Progenitor cell of endocrine pancreas (in vitro differentiated cells): ENCODE results near the gene CHST1. TPM values are rescaled to one million over a fixed set of nuclear protein-coding genes. Genes with fewer than 3 reads are reported as not detected.

ENCODE experiments used
- DNase-seq: peaks from one replicate; pipeline ENCODE4 v3.0.0; 2021; ENCODE audit warnings: low spot score; ENCODE audit not compliant: unreplicated experiment
- H3K27ac Mint-ChIP-seq: 2 replicates; pipeline ENCODE4 v1.8.0; 2021; ENCODE audit warnings: mild to moderate bottlenecking, moderate library complexity, mixed read lengths
- H3K27me3 Mint-ChIP-seq: 2 replicates; pipeline ENCODE4 v1.8.0; 2021; ENCODE audit warnings: mixed read lengths
- H3K36me3 Mint-ChIP-seq: 2 replicates; pipeline ENCODE4 v1.8.0; 2022; ENCODE audit warnings: mixed read lengths; ENCODE audit not compliant: insufficient read depth
- H3K4me1 Mint-ChIP-seq: 2 replicates; pipeline ENCODE4 v1.8.0; 2021; ENCODE audit warnings: low read depth, mixed read lengths
- H3K4me3 Mint-ChIP-seq: 2 replicates; pipeline ENCODE4 v1.8.0; 2021; ENCODE audit warnings: low read depth, mild to moderate bottlenecking, moderate library complexity, mixed read lengths
- H3K9me3 Mint-ChIP-seq: 2 replicates; pipeline ENCODE4 v1.8.0; 2021; ENCODE audit warnings: low read depth, mixed read lengths
- total RNA-seq: library from RNA; stranded (reverse); gene quantifications from 2 replicates; pipeline ENCODE4 v1.2.1, GENCODE V29; 2021
- TF ChIP-seq, protein P1 (sequence below): fragments of 200-600 bp; sonication (generic); IDR thresholded peaks from one replicate; pipeline ENCODE4 v1.5.0; 2021; ENCODE audit warnings: antibody characterized with exemption, mild to moderate bottlenecking; ENCODE audit not compliant: unreplicated experiment

CHST1 gene
- total RNA-seq, 1 donor from 2014 or later = 0.31 TPM

DNA sequence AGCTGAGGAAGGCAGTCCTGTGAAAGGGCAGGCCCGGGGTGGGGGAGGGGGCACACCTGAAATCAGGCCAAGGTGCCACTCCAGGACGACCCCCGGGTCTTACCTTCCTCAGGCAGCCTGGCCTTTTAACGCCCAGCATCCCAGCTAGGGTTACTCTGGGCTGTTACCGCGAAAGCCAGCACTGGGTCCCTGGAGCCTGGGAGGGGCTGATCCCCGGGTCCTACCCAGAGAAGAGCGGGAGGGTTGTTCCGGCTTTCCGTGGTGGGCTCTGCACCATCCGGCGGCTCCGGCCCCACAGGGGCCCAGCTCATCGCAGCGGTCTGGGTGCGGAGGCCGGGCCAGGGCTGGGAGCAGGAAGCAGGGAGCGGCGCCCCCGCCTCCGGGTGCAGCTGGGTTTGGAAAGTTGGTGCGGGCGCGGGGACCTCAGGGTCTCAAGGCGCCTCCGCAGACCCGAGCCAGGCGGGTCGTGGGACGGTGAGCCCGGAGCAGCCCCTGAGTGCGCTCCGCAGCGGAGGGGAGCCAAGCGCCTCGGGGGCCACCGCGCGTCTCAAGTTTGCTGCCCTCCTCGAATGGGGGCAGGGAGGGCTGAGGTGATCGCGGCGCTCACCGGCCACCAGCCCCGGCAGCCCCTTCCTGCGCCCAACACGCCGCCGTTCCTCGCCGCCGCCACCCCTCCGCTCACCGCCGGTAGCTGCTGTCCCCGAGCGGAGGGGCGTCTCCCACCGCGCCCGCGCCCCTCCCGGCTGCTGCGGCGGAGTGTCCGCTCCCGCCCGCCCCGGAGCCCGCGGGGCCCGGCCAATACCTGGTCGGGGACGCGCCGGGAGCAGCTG is 831 bp downstream of the CHST1 start:
- Mint-ChIP-seq H3K4me1 (peaks cover 1% of the 10 kb centered on the region), H3K36me3 (no peaks in the 10 kb centered on the region), H3K27me3 (peaks cover 81% of the 10 kb centered on the region), H3K4me3 (no peak overlapping the region), H3K27ac (no peak overlapping the region), H3K9me3 (no peaks in the 10 kb centered on the region)
- DNase-seq = no peak
- TF ChIP-seq, protein P1, sequence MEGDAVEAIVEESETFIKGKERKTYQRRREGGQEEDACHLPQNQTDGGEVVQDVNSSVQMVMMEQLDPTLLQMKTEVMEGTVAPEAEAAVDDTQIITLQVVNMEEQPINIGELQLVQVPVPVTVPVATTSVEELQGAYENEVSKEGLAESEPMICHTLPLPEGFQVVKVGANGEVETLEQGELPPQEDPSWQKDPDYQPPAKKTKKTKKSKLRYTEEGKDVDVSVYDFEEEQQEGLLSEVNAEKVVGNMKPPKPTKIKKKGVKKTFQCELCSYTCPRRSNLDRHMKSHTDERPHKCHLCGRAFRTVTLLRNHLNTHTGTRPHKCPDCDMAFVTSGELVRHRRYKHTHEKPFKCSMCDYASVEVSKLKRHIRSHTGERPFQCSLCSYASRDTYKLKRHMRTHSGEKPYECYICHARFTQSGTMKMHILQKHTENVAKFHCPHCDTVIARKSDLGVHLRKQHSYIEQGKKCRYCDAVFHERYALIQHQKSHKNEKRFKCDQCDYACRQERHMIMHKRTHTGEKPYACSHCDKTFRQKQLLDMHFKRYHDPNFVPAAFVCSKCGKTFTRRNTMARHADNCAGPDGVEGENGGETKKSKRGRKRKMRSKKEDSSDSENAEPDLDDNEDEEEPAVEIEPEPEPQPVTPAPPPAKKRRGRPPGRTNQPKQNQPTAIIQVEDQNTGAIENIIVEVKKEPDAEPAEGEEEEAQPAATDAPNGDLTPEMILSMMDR = no peak

DNA sequence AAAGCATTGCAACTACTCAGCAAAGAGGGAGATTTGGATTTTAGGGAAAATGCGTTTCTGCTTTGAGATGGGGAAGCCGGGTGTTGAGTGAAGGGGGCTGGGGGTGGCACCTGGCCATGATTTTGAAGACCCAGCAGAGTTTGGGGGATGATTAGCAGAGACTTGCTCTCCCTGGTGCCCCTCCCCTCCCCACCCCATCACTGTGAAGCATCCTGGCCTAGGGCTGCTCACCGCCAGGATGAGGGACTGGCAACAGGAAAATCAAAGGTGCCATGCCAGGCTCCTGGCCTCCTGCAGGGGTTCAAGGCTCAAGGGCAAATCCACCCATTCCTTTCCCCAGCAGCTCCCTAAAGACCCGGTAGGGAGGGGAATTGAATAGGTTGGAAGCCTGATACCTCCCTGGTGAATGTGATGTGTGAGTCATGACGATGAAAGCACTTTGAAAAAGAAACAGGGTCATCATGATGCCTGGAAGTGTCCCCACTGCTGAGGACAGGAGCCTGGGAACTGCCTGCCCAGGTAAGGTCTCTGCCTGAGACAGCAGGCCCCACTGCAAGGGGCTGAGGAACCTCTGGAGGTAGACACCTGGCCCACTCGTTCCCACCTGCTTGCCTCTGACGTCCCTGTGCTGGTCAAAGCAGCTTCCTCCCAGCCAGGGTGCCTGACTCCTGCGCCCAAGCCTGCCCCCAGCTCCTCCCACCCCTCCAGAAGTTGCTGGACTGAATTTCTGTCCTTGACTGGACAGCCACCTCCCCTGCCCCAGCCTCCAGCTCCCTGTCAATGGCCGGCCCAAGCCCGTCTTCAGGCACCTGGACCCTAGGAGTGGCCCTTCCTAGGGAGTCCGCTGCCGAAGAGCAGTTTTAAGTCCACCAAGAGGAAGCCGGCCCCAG is 1.7 kb downstream of the CHST1 start:
- DNase-seq = no peak
- TF ChIP-seq, protein P1 = no peak
- Mint-ChIP-seq H3K27ac (no peak overlapping the region), H3K27me3 (peaks cover 76% of the 10 kb centered on the region), H3K9me3 (no peaks in the 10 kb centered on the region), H3K36me3 (no peaks in the 10 kb centered on the region), H3K4me1 (peaks cover 1% of the 10 kb centered on the region), H3K4me3 (peak overlapping the region; percentile 57)

DNA sequence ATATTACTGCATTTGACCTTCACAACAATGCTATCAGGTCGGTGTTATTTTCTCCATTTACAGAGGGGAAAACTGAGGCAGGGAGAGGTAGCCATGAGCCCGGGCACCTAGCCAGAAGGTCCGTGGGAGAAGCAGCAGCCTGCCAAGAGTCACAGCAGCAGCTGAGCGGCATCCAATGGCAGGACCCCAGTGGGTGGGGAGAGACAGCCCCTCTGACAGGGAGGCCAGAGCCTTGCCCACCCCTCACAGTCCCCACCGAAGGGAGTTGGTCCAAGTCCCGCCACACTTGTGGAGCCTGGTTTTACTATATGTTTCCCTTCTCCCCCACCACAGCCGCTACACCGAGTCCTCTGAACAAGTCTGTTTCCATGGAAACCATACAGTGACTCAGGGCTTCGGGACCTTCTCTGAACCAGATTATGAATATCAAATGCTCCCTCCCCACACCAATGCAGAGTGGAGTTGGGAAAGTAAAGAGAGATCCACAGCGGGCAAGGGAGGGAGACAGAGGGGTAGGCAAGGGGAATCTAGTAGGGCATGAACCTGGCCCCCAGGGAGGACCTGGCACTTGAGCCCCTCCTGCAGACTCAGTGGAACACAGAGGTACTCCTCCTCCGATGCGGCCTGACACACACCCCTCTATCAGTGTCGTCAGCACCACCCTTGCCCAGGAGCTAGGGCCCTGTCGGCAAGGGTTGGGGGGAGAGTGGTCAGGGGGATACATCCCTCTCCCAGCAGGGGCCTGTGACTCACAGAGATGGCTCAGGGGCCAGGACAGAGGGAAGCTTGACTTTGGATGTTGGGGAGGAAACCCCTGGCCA is 2.5 kb downstream of the CHST1 start:
- no peaks in the 10 kb centered on the region for H3K36me3 Mint-ChIP-seq
- TF ChIP-seq, protein P1 = no peak
- no peak for DNase-seq
- H3K27ac Mint-ChIP-seq = peak overlapping the region; percentile 64
- H3K4me3 Mint-ChIP-seq = peak overlapping the region; percentile 57
- H3K9me3 Mint-ChIP-seq = no peaks in the 10 kb centered on the region
- H3K27me3 Mint-ChIP-seq = peaks cover 70% of the 10 kb centered on the region
- peaks cover 1% of the 10 kb centered on the region for H3K4me1 Mint-ChIP-seq

DNA sequence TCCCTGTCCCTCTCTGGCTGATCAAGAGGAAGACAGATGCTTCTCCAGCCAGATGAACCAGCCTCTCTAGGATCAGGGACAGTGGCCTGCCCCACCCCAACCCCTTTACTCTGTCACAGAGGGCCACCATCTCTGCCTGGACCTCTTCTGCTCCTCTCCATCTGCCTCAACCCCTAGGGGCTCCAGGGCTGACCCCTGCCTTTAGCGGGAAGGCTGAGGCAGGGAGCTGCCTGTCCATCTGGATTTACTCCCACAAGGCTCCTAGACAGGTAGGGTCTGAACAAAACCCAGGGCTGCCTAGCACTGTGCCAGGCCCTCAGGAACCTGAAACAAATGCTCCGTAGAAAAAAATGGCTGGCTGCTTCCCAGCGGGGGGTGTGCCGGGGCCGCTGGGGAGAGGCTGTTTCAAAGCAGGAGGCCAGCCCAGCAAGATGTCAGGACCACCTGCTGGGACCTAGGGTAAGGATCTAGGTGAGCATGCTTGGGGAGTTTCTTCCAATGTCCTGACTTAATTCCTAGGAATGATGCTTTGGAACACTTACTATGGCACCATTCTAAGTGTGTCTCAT is 3.2 kb downstream of the CHST1 start:
- TF ChIP-seq, protein P1 = no peak
- Mint-ChIP-seq H3K27me3 (peaks cover 67% of the 10 kb centered on the region), H3K4me1 (peaks cover 1% of the 10 kb centered on the region)

More for the DNA sequence above, 3.2 kb downstream of the CHST1 start:
- Mint-ChIP-seq H3K27ac (no peak overlapping the region), H3K4me3 (no peak overlapping the region), H3K9me3 (no peaks in the 10 kb centered on the region), H3K36me3 (no peaks in the 10 kb centered on the region)
- no peak for DNase-seq
